ENCODE measurements around the gene SLC25A31. TPM values are rescaled to one million over a fixed set of nuclear protein-coding genes. Genes with fewer than 3 reads are reported as not detected.

SLC25A31 gene
- not detected for total RNA-seq
- long read RNA-seq, donor 1 = 0 reads
- long read RNA-seq, donor 2 = 0 reads

DNA sequence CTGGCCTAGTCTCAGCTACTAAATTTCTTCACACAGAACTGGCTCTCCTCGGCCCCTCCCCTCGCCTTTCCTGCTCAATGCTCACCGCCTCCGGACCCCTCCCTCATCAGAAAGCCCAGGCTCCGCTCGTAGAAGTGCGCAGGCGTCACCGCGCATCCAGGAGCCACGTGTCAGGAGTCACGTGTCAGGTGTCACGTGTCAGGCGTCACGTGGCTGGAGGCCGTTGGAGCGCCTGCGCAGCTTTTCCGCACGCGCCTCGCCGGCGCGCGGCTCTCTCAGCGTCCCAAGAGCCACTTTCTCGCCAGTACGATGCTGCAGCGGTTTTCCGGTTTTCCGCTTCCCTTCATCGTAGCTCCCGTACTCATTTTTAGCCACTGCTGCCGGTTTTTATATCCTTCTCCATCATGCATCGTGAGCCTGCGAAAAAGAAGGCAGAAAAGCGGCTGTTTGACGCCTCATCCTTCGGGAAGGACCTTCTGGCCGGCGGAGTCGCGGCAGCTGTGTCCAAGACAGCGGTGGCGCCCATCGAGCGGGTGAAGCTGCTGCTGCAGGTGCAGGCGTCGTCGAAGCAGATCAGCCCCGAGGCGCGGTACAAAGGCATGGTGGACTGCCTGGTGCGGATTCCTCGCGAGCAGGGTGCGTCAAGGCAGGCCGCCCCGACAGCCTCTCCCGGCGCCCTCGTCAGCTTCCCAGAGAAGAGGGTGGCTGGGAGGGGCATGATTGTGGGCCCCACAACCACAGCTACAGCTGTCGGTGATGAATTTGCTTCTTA is at the start of gene SLC25A31:
SLC25A31 (plus strand) TSS at position 259 of the 772 bp plus-strand sequence; CDS start at position 405, 146 bp downstream.
- Histone ChIP-seq H3K9me3 (no peaks in the 10 kb centered on the region), H3K36me3 (ENCODE audit: low read depth) (no peaks in the 10 kb centered on the region), H3K4me1 (ENCODE audit: low read depth) (no peaks in the 10 kb centered on the region), H3K4me3 (no peak within 1 kb of the TSS)
- TF ChIP-seq, protein P1, sequence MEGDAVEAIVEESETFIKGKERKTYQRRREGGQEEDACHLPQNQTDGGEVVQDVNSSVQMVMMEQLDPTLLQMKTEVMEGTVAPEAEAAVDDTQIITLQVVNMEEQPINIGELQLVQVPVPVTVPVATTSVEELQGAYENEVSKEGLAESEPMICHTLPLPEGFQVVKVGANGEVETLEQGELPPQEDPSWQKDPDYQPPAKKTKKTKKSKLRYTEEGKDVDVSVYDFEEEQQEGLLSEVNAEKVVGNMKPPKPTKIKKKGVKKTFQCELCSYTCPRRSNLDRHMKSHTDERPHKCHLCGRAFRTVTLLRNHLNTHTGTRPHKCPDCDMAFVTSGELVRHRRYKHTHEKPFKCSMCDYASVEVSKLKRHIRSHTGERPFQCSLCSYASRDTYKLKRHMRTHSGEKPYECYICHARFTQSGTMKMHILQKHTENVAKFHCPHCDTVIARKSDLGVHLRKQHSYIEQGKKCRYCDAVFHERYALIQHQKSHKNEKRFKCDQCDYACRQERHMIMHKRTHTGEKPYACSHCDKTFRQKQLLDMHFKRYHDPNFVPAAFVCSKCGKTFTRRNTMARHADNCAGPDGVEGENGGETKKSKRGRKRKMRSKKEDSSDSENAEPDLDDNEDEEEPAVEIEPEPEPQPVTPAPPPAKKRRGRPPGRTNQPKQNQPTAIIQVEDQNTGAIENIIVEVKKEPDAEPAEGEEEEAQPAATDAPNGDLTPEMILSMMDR (IDR thresholded peaks at IDR 0.05) = no peak
- no peak for ATAC-seq
- DNase-seq = no peak
- intact Hi-C loops (cut with DNase I, micrococcal nuclease) = loop anchor here in 1 of 2 donors (5.0 kb wide), 1 partner anchor 123 kb away; no protein-coding TSS in a partner anchor

DNA sequence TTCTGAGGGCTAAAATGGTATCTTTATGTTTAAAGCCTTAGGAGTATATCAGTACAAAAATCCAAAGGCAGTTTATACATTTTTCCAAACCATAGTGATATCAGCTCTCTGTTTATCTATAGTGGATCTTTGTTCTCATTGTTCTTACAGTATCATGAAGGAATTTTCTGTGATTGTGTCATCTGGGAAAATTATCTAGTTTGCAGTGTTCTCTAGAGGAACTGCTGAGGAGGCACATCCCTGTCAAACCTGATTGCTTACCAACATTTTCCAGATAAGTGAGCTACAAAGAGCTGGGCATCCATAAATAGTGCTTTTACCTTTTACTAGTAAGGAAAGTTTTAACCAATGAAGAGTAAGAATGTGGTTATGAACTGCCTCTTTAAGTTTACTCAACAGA is 44.9 kb upstream of the SLC25A31 start:
- Histone ChIP-seq H3K9me3 (no peaks in the 10 kb centered on the region), H3K4me3 (no peak overlapping the region), H3K4me1 (ENCODE audit: low read depth) (no peaks in the 10 kb centered on the region), H3K36me3 (ENCODE audit: low read depth) (no peaks in the 10 kb centered on the region)
- ATAC-seq = no peak
- intact Hi-C loops (cut with DNase I, micrococcal nuclease) = no loop called here
- no peak for DNase-seq
- TF ChIP-seq, protein P1 (IDR thresholded peaks at IDR 0.05) = no peak

DNA sequence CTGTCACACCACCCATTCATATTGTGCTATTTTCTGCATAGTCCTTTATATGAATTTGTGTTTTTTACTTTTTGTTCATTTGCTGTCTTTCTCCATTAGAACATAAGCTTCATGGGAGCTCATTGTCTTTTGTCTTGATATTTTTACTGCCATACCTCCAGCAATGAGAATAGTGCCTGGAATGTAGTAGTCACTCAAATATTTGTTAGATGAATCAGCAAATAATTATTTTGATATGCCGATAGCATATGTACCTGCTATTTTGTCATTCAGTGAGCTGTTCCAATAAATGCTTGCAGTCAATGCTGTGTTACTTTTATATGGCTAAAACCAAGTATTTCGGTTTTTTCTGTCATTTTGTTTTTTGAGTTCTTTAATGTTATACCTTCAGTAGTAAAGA is 43.5 kb upstream of the SLC25A31 start:
- H3K4me1 ChIP-seq (ENCODE audit: low read depth) = no peaks in the 10 kb centered on the region
- no peaks in the 10 kb centered on the region for H3K36me3 ChIP-seq (ENCODE audit: low read depth)
- H3K4me3 ChIP-seq = no peak overlapping the region
- DNase-seq = no peak
- no peaks in the 10 kb centered on the region for H3K9me3 ChIP-seq
- ATAC-seq = no peak
- intact Hi-C loops (cut with DNase I, micrococcal nuclease) = no loop called here
- TF ChIP-seq, protein P1 (IDR thresholded peaks at IDR 0.05) = no peak

DNA sequence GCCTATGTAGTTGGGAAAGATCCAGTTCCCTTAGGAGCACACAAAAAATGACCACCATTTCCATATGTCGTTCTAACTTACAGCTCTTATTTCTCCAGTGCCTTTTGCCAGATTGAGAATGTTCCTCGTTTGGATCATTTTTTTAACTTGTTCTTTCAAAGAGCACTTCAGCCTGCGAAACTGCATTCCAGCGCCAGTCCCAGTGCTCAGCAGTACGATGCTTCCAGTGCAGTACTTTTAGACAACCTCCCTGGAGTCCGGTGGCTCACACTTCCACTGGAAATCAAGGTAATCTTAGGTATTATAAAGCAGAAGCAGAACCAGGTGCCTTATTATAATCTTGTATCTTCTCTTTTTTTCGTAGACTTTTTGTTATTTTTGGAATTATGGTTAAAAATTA is 42.6 kb upstream of the SLC25A31 start:
- H3K9me3 ChIP-seq = no peaks in the 10 kb centered on the region
- intact Hi-C loops (cut with DNase I, micrococcal nuclease) = no loop called here
- H3K4me3 ChIP-seq = no peak overlapping the region
- ATAC-seq = no peak
- no peaks in the 10 kb centered on the region for H3K4me1 ChIP-seq (ENCODE audit: low read depth)
- TF ChIP-seq, protein P1 (IDR thresholded peaks at IDR 0.05) = no peak
- H3K36me3 ChIP-seq (ENCODE audit: low read depth) = no peaks in the 10 kb centered on the region
- no peak for DNase-seq

DNA sequence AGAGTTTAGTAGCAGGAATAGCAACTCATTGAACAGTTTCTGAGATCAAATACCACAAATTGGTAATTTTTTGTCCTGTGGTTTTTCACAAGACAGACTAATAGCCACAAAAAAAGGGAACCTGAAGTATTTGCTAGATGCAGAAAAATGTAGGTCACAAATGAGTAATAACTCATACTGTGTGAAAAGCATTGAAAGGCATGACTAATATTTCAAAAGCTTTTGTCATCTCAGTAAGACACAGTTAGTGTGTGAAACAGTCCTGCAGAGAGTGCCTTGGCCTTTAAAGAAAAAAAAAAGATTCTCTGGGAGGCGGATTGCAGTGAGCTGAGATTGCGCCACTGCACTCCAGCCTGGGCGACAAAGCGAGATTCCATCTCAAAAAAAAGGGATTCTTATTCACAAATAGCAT is 31.4 kb upstream of the SLC25A31 start:
- no peaks in the 10 kb centered on the region for H3K4me1 ChIP-seq (ENCODE audit: low read depth)
- intact Hi-C loops (cut with DNase I, micrococcal nuclease) = no loop called here
- TF ChIP-seq, protein P1 (IDR thresholded peaks at IDR 0.05) = no peak
- no peak overlapping the region for H3K4me3 ChIP-seq
- ATAC-seq (no peak), DNase-seq (no peak)
- no peaks in the 10 kb centered on the region for H3K36me3 ChIP-seq (ENCODE audit: low read depth)
- peaks cover 5% of the 10 kb centered on the region for H3K9me3 ChIP-seq
